Activated T-cell treated with anti-CD3 and anti-CD28 coated beads for 24 hours (primary cell): Measurements from ENCODE around the gene UBE2C.
"Not testable (repeated sequence)": the region's sequence is repeated elsewhere in the genome, so short reads cannot be mapped to it uniquely, and the experiment has no call there.

Experiments
- DNase-seq: peaks from one replicate; pipeline ENCODE4 v3.0.0-alpha.2; 2020; ENCODE audit warnings: low read depth

The UBE2C gene

DNA sequence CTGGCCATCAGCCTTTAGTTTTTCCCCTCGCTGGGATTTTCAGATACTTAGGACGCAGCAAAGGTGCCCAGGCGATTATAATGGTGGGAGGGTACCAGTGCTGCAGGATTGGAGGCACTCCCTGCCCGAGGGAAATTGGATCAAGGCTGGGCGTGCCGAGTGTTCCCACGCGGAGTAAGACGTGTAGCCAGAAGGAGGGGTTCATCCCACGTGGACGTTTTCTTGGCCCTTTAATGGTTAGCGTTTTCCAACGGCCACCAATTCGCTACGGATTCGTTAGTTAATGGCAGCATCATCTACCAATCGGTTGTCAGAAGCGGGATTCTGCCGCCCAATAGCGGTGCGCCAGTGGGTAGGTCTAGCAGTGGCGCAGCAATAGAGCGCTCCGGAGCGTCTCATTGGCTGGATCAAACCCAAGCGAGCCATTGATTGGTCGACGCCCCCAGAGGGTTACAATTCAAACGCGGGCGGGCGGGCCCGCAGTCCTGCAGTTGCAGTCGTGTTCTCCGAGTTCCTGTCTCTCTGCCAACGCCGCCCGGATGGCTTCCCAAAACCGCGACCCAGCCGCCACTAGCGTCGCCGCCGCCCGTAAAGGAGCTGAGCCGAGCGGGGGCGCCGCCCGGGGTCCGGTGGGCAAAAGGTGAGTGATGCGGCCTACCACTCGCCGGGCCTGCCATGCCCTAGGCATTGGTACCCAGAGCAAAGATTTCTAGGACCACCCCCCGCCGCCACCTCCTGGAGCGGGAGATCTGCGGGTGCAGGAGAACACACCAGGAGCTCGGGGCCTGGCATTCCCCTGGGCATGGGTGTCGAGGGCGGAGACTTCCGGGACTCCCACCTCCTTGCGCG is at the start of gene UBE2C:
Gene UBE2C (plus strand): TSS at position 488 of the 849 bp plus-strand sequence. CDS start 52 bp downstream, at position 540.
- peak; percentile 92 for DNase-seq

DNA sequence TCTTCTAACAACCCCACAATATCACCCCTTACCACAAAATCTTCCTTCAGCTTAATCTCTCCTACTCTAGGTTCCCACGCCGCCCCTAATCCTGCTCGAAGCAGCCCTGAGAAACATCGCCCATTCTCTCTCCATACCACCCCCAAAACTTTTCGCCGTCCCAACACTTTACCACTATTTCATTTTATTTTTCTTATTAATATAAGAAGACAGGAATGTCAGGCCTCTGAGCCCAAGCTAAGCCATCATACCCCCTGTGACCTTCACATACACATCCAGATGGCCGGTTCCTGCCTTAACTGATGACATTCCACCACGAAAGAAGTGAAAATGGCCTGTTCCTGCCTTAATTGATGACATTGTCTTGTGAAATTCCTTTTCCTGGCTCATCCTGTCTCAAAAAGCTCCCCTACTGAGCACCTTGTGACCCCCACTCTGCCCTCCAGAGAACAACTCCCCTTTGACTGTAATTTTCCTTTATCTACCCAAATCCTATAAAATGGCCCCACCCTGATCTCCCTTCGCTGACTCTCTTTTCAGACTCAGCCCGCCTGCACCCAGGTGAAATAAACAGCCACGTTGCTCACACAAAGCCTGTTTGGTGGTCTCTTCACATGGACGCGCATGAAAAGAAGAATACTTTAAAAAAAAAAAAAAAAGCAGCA is 47.7 kb upstream of the UBE2C start:
- DNase-seq, result not testable (repeated sequence)

DNA sequence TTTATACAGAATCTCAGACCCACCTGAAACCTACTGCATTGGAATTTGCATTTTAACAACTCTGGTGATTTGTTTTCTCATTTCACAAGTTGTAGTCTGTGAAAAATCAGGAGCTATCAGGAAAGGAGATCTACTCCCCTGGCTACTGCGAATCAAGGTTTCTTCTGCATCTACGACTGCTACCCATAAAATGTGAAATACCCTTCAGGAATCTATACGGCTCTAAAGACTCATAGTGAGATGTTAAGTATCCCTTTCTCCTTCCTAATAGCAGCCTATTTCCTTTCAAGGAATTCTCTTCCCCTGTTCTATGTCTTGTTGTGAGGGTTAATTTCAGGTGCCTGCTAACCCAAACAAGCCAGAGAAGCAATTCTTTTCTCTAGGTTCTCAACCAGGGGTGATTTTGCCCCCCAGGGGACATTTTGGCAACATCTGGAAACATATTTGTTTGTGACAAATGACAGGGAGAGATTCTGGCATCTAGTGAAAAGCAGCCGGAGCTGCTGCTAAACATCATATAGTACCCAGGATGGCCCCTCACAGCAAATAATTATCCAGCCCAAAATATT is 47.1 kb upstream of the UBE2C start:
- no peak for DNase-seq

DNA sequence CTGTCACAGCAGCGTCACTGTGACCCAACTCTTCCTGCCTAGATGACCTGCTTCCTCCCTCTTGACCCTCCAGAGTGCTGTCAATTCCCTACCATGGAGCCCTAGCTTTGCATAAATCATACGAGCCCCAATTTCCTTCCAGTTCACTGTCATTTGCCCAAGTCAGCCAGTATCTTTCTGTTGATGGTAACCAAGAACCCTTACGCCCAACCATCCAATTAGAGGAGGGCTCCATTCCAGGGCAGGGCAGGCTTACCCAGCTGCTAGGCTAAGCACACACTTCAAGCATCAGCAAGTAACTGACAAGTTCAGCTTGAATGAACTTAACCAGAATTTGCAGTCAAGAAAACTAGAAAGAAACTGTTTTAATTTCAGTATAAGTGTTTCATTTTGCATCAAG is 46.5 kb upstream of the UBE2C start:
- no peak for DNase-seq

DNA sequence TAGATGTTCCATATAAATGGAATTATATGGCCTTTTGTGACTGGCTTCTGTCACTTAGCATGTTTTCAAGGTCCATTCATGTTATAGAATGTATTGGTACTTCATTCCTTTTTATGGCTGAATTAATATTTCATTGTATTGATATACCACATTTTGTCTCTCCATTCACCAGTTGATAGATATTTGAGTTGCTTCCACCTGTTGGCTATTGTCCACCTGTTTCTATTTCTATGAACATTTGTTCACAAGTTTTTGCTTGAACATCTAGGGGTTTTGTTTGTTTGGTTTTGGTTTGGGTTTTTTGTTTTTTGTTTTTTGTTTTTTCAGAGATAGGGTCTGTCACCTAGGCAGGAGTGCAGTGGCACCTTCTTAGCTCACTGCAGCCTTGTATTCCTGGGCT is 44.0 kb upstream of the UBE2C start:
- no peak for DNase-seq

DNA sequence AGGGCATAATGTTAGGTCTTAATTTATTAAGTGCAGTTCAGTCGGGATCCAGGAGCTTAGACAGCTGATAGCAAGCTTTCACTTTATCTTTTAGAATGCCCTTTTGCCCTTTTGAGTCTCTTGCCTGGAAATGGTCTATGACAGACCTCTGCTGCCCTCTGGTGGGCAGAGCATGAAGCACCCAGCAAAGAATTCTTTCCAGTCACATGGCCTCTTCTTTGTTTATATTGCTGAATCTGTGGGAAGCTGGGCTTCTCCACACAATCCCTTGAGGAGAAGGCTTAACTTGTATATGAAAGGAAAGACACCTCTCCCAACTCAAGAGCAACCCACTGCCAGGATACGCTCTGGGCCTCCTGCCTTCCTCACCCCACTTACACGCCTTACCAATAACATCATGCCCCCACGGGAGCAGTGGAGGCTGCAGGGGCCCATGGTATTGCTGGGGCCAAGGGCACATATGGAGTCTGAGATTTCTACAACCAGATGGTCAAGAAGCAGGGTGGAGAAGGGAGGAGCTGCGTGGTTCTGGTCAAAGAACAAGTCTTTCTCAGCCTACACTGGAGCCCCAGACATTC is 41.2 kb upstream of the UBE2C start:
- DNase-seq, result peak; percentile 76

DNA sequence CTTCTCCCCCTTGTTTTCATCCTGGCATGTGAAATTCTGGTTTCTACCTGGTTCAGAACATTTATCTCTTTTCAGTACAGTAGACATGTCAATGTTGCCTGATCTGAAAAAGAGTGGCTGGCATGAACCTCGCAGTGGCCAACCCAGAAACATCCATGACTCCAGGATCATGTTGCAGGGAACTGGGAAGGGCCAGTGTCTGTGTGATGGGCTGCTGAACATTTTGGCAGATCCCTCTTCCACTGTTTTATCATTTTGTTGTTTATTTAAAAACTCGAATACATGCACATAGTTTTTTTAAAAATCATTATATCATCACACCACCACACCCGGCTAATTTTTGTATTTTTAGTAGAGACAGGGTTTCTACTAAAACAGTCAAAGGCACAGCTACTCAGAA is 39.8 kb upstream of the UBE2C start:
- no peak for DNase-seq

DNA sequence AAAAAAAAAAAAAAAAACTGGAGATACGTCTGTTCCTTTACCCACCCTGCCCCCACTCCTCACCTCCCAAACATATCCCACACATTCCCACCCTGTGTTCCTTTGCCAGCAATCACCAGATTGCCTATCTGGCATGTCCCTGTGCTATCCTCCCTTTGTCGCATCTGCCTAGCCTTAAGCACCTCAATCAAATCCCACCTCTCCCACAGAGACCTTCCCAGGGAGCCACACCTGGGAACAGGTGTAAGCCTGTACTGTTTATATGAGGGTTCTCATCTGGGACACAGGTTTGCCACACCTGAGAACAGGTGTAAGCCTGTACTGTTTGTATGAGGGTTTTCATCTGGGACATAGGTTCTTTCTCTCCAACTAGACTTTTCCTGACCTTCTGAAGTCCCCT is 37.5 kb upstream of the UBE2C start:
- no peak for DNase-seq

DNA sequence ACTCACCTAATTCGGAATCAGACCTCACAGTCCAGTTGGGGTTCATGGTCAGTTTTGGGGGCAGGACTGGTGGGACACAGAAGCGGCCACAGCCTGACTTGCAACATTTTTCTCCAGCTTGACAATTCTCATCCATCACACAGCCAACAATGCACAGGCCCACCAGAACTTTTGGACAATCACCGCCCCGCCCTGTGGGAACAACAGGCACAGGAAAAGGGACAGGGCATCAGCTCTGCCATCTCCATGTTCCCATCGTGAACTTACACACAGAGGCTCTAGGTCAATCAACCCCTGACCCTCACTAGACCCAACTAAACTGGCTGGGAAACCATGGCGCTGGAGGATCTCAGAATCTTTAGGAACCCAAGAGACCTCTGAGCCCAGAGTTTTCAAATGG is 37.0 kb upstream of the UBE2C start:
- no peak for DNase-seq

DNA sequence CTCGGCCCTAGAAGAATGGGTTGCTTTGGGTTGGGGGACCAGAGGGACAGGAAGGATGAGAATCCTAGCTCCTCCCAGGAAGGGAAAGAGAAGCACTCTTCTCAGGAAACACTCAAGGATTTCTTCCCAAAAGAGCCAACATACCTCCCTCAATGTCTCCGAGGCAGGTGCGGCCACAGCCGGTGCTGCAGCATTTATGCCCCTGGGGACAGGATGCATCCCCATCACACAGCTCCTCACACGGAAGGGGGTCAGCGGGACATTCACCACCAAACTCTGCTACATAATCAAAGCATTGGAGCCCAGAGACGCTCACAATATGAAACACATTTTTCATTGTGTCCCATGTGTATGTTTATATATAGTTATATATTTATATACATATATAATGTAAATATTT is 35.5 kb upstream of the UBE2C start:
- DNase-seq, result no peak

DNA sequence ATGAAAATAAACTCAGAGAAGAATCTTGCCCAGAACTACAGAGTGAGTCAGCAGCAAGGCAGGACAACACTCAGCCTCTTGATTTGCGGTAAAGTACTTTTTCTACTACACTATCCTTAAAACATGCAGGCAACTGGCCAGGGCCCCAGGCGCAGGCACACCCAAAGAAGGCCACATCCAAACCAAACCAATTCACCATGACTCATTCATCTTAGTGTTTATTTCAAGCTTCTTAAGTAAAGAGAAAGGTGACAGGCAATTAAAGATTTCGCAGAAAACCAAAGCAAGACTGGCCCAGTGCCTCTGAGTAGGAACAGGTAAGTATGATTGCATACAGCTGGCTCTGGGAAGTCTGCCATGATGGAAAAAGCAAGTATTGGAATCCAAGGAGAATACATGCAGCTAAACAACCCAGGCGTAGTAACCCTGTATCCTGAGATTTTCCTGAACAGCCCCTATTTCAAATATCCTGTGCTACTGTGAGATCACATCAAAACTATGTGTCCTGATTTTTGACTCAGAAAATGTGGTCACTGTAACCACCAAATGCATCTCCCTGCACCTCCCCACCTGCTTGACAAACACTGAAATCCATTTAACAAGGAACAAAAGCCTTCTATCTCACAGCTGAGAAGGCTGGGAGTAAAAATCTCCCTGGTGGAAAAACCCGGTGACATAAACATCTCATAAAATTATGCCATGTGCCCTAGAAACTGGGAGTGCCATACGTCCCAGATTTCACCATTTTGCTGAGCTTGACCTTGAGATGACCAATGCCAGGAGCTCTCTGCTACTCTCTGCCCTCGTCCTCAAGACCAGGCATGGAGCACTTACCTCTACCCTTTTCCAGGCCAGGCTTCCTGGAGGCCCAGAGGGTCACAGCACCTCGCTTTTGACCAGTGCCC is 33.2 kb upstream of the UBE2C start:
- DNase-seq, result no peak

DNA sequence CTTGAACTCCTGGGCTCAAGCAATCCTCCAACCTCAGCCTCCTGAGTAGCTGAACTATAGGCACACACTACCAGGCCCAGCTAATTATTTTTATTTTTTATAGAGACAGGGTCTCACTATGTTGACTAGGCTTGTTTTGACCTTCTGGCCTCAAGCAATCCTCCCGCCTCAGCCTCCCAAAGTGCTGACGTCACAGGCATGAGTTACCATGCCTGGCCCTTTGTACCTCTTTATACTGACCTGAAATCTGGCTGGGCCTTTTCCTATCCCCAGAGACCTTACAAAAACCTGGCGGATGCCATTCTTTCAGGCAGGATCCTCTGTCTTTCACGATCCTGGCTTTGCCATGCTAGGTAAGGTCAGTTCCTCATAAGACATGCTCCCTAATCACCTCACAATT is 32.3 kb upstream of the UBE2C start:
- DNase-seq, result no peak

DNA sequence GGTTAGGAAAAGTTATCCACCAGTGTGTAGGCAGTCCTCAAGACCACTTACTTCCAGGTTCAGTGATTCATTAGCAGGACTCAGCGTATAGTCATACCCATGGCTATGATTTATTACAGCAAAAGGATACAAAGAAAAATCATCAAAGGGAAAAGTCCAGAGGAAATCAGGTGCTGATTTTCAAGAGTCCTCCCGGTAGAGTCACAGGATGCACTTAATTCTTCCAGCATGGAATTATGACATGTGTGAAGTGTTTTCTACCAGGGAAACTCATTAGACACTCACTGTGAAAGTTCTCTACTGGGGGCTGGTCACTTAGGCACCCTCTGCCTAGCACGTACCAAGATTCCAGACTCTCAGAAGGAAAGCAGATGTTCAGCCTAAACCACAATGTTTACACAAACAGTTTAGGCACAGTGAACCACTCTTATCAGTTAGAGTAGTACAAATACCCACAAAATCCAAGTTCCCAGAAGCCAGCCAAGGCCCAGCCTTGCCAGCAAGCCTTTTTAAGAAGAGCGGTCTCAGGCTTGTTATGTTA is 31.0 kb upstream of the UBE2C start:
- no peak for DNase-seq

DNA sequence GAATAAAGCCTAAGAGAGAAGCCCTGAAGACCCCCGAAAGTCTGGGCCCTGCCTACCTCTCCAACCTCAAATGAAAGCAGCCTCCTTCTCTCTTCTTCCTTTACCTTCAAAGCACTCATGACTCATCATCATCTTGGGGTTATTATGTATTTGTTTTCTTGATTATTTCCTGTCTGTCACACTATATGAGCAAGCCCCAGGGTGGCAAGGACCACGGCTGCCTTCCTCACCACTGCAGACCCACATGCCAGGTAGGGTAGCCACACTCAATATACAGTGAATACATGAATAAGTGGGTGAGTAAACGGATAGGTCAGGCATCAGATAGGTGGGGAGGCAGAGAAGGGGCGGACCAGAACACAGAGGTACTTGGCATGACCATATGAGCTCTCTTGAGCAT is 29.6 kb upstream of the UBE2C start:
- DNase-seq, result no peak

DNA sequence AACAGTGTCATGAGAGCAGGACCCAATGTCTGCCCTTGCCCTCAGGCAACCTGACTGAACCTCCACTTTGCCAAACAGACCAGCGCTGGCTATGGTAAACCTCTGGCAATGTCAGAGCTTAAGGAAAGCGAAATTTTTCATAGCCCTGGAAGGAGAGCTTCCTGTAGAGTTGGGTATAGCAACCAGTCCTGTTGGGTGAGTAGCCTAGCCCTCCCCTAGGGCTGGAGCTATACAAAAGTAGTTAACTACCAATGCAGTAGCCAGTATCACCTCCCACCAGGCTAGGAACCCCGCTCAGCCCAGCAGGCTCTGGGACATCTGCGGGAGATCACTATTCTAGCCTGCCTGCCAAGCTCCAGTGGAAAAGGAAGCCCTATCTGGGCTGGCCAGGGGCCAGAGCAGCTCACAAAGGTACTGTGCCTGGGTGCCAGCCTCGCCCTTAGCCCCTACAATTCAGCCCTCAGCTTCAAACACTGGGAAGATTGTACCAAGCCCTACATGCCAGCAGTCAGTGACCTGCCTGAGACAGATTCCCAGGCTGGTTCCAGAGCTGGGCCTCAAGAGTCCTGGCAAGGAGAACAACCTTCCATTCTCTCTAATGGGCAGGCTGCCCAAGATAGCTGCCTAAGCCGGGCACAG is 28.7 kb upstream of the UBE2C start:
- no peak for DNase-seq

DNA sequence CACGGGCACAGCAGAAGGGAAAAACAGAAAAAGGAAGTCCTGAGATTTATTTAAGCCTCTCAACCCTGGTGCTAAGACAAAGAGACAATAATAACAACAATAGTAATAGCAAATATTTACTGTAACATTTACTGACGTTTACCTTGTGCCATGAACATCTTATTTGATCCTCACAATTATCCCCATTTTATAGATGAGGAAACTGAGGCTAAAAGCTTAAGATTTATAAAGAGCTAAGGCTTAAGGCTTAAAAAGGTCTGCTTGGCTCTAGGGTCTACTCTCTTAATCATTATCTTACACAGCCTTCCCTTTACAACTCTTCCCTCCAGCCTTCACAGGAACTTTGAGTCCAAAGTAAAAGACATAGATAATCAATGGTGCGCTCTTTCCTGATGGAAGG is 24.1 kb upstream of the UBE2C start:
- no peak for DNase-seq

DNA sequence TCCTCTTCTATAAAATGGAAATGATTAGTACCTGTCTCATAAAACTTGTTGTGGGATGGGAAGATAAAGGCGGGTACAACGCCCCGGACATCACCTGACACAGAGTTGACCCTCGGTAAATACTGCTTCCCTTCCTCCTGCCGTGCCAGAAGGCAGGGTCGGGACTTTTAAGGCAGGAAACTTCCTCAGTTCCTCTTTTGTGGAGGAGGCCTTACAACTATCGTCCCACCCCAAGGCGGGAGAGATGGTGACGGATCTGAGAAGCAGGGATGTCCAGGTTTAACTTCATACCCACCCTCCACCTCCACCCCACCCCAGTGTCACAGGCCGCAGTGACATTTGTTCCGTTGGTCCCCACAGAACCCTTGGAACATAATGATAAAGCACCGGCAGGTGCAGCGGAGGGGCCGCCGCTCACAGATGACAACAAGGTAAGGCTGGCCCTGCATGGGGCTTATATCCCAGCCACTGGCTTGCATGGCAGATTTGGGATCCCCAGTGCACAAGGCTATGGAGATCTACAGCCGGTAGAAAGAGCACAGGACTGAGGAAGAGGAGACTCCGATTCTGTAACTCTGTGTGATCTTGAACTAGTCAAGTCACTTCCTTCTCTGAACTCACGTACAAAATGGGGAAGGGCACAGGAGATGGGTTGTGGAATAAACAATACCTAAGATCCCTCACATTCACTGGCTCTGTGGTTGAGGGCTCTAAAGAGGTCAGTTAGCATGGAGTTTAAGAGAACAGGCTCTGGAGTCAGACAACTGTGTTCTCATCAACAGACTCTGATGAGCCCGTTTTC is 19.9 kb upstream of the UBE2C start:
- no peak for DNase-seq

DNA sequence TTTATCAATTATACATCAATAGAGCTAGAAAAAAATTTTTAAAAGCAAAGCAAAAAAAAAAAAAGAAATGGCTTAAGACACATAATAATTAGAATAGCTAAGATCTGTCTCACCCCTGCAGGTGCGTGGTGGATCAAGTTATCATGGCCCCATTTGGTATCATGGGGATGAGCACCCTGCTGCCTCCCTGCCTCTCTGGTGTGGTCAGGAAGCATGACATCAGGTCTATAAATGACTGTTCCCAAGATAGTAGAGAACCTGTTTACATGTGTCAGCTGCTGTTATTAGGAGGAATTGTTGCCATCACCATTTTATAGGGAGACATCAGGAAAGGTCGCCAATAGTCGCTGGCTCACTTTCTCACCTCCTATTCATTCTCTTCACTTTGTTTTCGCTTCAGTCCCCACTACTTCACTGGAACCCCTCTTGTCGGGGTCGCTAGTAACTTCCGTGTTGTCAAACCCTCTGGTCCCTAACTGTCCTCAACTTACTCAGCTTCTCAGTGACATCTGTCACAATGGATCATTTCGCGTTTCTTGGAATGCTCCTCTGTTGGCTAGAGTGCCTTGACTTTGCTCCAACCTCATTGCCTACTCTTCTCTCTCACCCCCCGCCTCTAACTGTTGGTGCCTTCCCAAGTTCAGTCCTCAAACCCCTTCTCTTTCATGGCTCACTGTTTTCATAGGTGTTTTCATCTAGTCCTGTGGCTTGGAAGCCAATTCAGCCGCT is 15.9 kb upstream of the UBE2C start:
- no peak for DNase-seq

DNA sequence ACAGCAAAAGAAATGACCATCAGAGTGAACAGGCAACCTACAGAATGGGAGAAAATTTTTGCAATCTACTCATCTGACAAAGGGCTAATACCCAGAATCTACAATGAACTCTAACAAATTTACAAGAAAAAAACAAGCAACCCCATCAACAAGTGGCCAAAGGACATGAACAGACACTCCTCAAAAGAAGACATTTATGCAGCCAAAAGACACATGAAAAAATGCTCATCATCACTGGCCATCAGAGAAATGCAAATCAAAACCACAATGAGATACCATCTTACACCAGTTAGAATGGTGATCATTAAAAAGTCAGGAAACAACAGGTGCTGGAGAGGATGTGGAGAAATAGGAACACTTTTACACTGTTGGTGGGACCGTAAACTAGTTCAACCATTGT is 14.9 kb upstream of the UBE2C start:
- not testable (repeated sequence) for DNase-seq

DNA sequence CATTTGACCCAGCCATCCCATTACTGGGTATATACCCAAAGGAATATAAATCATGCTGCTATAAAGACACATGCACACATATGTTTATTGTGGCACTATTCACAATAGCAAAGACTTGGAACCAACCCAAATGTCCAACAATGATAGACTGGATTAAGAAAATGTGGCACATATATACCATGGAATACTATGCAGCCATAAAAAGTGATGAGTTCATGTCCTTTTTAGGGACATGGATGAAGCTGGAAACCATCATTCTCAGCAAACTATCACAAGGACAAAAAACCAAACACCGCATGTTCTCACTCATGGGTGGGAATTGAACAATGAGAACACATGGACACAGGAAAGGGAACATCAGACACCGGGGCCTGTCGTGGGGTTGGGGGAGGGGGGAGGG is 14.5 kb upstream of the UBE2C start:
- not testable (repeated sequence) for DNase-seq
